Measurements from ENCODE around the gene SEC16B.

SEC16B gene

DNA sequence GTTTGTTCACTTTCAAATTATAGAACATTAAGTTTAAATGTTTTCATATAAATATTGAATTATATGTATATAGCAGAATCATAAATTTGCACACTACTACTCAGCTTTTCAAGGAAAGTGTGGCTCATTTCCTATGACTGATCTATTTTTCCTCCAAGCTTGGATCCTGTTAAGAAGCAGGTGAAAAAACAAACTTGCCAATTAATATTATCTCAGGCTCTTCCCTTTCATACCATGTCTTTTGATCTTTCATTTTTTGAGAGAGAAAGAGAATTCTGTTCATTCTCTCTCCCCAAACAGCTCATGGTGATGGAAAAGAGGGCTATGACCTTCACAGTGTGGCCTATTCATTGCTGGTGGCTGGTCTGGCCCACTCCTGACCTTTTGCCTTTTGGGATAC is 43.7 kb downstream of the SEC16B start:
- H3K27ac ChIP-seq = no peak overlapping the region
- no peak for TF ChIP-seq ZFX (IDR thresholded peaks at IDR 0.05; ENCODE audit: borderline replicate concordance)
- TF ChIP-seq, protein P1, sequence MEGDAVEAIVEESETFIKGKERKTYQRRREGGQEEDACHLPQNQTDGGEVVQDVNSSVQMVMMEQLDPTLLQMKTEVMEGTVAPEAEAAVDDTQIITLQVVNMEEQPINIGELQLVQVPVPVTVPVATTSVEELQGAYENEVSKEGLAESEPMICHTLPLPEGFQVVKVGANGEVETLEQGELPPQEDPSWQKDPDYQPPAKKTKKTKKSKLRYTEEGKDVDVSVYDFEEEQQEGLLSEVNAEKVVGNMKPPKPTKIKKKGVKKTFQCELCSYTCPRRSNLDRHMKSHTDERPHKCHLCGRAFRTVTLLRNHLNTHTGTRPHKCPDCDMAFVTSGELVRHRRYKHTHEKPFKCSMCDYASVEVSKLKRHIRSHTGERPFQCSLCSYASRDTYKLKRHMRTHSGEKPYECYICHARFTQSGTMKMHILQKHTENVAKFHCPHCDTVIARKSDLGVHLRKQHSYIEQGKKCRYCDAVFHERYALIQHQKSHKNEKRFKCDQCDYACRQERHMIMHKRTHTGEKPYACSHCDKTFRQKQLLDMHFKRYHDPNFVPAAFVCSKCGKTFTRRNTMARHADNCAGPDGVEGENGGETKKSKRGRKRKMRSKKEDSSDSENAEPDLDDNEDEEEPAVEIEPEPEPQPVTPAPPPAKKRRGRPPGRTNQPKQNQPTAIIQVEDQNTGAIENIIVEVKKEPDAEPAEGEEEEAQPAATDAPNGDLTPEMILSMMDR (IDR thresholded peaks at IDR 0.05) = no peak

DNA sequence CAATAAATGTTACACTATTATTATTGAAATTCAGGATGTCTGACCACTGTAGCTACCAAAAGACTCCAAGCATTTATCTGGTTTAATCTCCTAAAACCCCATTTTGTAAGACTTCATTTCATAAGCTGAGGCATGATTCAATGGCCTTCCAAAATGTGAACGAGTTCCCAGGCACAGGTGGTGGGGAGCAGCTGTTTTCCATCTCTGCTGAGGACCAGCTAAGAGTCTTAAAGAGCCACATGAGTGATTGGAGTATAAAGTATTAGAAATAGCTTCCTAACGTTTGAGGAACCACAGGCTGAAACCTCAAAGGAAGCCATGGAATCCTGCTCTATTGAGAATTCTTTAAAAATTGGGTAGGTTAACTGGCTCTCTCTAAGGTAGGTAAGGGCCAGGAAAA is 44.9 kb downstream of the SEC16B start:
- no peak for TF ChIP-seq ZFX (IDR thresholded peaks at IDR 0.05; ENCODE audit: borderline replicate concordance)
- TF ChIP-seq, protein P1 (IDR thresholded peaks at IDR 0.05) = no peak
- no peak overlapping the region for H3K27ac ChIP-seq

DNA sequence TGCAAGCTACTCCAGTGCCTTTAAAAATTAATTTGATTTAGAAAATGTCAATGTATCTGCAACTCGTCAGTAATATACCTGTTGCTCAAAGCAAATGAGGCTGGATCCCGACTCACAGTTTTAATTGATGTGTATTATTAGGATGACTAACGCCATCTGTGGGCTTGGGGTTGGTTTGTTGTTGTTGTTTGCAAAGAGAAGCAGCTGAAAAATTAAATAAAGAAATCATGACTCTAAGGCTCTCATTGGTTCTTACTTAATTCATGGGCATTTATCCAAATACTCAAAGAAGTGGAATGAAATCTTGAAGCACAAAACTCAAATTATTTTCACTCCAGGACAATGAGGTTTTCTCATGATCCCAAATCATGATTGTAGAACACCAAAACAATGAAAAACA is 46.4 kb downstream of the SEC16B start:
- TF ChIP-seq, protein P1 (IDR thresholded peaks at IDR 0.05) = no peak
- no peak for TF ChIP-seq ZFX (IDR thresholded peaks at IDR 0.05; ENCODE audit: borderline replicate concordance)
- H3K27ac ChIP-seq = no peak overlapping the region

DNA sequence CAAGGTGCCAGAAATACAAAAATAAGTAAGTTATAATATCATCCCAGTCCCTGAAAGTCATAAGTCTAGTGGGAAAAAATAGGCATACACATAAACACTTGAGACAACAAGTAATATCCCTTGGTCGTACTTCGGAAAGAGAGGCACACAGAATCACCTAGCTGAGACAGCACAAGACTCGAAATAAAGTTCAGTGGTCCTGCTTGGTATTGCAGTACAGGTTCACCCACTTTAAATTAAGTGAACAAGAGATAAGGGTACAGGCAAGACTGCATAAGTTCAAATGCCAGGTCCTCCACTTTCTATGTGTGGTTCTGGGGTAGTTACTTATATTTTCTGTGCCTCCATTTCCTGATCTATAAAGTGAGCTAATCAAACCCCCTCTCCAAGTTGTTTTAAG is 47.6 kb downstream of the SEC16B start:
- H3K27ac ChIP-seq = no peak overlapping the region
- TF ChIP-seq, protein P1 (IDR thresholded peaks at IDR 0.05) = no peak
- no peak for TF ChIP-seq ZFX (IDR thresholded peaks at IDR 0.05; ENCODE audit: borderline replicate concordance)

DNA sequence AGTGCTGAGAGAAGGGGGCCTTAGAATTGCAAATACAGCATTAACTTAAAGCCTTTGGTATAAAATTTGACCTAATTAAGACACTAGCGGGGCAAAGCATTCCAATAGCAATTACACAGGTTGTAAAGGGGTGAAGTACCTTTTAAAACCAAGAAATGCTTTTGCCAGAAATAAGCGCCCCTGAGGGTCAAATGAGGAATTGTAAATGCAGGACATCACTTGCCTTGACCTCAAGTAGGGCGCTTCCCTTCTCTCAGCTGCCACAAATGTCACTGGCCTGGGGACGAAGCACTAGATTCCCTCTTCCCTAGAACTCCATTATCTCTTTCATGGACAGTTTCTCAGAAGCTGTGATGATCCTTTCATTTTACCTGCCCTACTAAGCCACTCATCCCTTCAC is 48.3 kb downstream of the SEC16B start:
- no peak for TF ChIP-seq ZFX (IDR thresholded peaks at IDR 0.05; ENCODE audit: borderline replicate concordance)
- TF ChIP-seq, protein P1 (IDR thresholded peaks at IDR 0.05) = no peak
- H3K27ac ChIP-seq = no peak overlapping the region

DNA sequence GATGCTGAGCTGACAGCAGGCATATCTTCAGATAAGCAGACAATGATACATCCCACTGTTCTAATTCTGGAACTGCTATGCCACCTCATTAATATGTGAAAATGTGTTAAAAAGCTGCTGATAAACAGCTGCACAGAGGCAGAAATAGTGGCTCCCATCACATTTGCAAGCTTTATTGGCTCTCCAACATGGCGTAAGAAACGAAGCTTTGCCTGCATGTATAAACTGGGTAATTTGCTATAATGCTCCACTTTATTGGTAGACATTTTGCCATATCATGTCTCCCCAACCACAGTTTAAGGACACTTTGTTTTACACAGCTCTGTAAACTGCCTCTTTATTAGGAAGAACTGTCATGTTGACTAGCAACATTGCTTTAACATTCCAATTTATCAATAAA is 49.8 kb downstream of the SEC16B start:
- H3K27ac ChIP-seq = no peak overlapping the region
- no peak for TF ChIP-seq ZFX (IDR thresholded peaks at IDR 0.05; ENCODE audit: borderline replicate concordance)
- TF ChIP-seq, protein P1 (IDR thresholded peaks at IDR 0.05) = no peak

DNA sequence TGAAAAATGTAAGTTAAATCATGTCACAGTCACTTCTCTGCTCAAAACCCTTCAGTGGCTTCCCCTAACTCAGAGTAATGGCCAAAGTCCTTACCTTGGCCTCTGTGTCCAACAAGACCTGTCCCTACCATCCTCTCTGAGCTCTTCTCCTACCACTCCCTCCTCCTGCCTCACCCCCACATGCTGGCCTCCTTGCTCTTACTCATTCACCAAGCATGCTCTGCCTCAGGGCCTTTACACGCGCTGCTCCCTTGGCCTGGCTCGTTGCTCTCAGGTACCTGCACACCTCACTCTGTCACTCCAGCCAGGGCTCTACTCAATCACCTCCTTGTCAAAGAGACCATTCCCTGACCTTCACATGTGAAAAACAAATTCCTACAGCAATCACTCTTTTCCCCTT is 54.2 kb downstream of the SEC16B start:
- no peak overlapping the region for H3K27ac ChIP-seq
- TF ChIP-seq, protein P1 (IDR thresholded peaks at IDR 0.05) = no peak
- no peak for TF ChIP-seq ZFX (IDR thresholded peaks at IDR 0.05; ENCODE audit: borderline replicate concordance)
